KMS-11 (cell line): Measurements from ENCODE around the gene PIAS4.

ENCODE experiments used
- H2AFZ ChIP-seq: fragments of 200-600 bp; sonication (generic); 2 replicates; pipeline ENCODE4 v1.6.1; 2016; ENCODE audit warnings: antibody characterized with exemption, mixed run types, low read depth
- H3K27ac ChIP-seq: fragments of 200-600 bp; sonication (generic); 2 replicates; pipeline ENCODE4 v1.6.1; 2016; ENCODE audit warnings: mild to moderate bottlenecking, mixed run types
- H3K27me3 ChIP-seq: fragments of 200-600 bp; sonication (generic); 2 replicates; pipeline ENCODE4 v1.6.1; 2017; ENCODE audit warnings: mild to moderate bottlenecking, low read depth, mixed run types, moderate library complexity; ENCODE audit not compliant: insufficient read depth
- H3K36me3 ChIP-seq: fragments of 200-600 bp; sonication (generic); 2 replicates; pipeline ENCODE4 v1.6.1; 2017; ENCODE audit warnings: mild to moderate bottlenecking, mixed run types; ENCODE audit not compliant: insufficient read depth
- H3K4me1 ChIP-seq: fragments of 200-600 bp; sonication (generic); 2 replicates; pipeline ENCODE4 v1.6.1; 2016; ENCODE audit warnings: mild to moderate bottlenecking, low read depth, mixed run types; ENCODE audit not compliant: poor library complexity, severe bottlenecking
- H3K4me2 ChIP-seq: fragments of 200-600 bp; sonication (generic); 2 replicates; pipeline ENCODE4 v1.7.0; 2016; ENCODE audit warnings: mild to moderate bottlenecking, mixed run types
- H3K4me3 ChIP-seq: fragments of 200-600 bp; sonication (generic); IDR thresholded peaks from 2 replicates; pipeline ENCODE4 v1.6.1; 2017; ENCODE audit warnings: low read depth, low read length, mixed read lengths; ENCODE audit not compliant: insufficient read depth
- H3K79me2 ChIP-seq: fragments of 200-600 bp; sonication (generic); 2 replicates; pipeline ENCODE4 v1.6.1; 2016; ENCODE audit warnings: low read depth, mixed run types; ENCODE audit not compliant: insufficient read depth
- H3K9ac ChIP-seq: fragments of 200-600 bp; sonication (generic); 2 replicates; pipeline ENCODE4 v1.6.1; 2016; ENCODE audit warnings: mild to moderate bottlenecking, mixed run types
- H4K20me1 ChIP-seq: fragments of 200-600 bp; sonication (generic); 2 replicates; pipeline ENCODE4 v1.6.1; 2016; ENCODE audit warnings: mild to moderate bottlenecking, mixed run types; ENCODE audit not compliant: insufficient read depth
- TF ChIP-seq, protein P1 (sequence below): fragments of 200-600 bp; sonication (generic); conservative IDR thresholded peaks from 2 replicates; pipeline ENCODE4 v1.6.1; 2017; ENCODE audit warnings: low read depth, mild to moderate bottlenecking, antibody characterized with exemption, low read length, moderate library complexity, mixed read lengths

The PIAS4 gene, protein sequence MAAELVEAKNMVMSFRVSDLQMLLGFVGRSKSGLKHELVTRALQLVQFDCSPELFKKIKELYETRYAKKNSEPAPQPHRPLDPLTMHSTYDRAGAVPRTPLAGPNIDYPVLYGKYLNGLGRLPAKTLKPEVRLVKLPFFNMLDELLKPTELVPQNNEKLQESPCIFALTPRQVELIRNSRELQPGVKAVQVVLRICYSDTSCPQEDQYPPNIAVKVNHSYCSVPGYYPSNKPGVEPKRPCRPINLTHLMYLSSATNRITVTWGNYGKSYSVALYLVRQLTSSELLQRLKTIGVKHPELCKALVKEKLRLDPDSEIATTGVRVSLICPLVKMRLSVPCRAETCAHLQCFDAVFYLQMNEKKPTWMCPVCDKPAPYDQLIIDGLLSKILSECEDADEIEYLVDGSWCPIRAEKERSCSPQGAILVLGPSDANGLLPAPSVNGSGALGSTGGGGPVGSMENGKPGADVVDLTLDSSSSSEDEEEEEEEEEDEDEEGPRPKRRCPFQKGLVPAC

DNA sequence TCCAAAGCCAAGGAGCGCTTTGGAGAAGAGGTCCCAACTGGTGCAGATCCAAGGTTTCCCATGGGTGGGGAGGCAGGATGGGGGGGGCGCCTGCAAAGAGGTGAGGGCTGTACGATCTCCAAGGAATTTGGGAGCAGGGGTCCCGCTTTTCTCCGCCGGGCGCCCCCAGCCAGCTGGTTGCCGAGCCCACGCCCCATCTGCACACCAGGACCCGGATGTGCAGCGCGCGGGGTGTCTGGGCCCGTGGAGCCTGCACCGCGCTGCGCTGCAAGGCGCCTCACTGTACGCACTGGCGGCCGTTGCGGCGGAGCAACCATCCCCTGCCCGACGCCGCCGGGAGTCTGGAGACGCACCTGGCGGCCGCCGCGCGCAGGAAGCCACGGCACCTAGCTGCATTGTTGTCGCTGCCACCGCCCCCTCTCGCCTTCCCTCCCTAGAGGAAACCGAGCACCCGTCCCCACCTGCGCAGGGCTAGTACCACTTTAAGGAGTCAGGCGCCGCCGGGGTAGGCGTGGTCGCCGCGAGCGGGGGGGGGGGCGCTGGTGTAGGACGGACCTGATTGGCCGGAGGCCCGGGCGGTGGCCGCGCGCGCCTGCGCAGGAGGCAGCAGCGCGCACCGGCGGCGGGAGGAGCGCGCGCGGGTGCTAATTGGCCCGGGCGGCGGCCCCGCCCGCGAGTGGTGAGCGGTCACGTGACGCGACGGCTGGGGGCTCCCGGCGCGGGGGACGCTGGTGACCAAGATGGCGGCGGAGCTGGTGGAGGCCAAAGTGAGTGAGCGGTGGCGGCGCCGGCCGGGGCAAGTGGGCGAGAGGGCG lies at the start of gene PIAS4:
Gene PIAS4, plus strand, starts transcription at position 716 of the 815 bp plus-strand sequence. Its CDS starts 25 bp downstream, at position 741.
- H3K4me1 ChIP-seq, result peaks cover 19% of the 10 kb centered on the region
- peaks cover 23% of the 10 kb centered on the region; the same call in 1 of the 2 replicates for H3K79me2 ChIP-seq
- no peaks in the 10 kb centered on the region for H3K27me3 ChIP-seq
- TF ChIP-seq, protein P1, sequence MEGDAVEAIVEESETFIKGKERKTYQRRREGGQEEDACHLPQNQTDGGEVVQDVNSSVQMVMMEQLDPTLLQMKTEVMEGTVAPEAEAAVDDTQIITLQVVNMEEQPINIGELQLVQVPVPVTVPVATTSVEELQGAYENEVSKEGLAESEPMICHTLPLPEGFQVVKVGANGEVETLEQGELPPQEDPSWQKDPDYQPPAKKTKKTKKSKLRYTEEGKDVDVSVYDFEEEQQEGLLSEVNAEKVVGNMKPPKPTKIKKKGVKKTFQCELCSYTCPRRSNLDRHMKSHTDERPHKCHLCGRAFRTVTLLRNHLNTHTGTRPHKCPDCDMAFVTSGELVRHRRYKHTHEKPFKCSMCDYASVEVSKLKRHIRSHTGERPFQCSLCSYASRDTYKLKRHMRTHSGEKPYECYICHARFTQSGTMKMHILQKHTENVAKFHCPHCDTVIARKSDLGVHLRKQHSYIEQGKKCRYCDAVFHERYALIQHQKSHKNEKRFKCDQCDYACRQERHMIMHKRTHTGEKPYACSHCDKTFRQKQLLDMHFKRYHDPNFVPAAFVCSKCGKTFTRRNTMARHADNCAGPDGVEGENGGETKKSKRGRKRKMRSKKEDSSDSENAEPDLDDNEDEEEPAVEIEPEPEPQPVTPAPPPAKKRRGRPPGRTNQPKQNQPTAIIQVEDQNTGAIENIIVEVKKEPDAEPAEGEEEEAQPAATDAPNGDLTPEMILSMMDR, result no peak
- peak within 1 kb of the TSS; percentile 51; the same call in 1 of the 2 replicates for H3K9ac ChIP-seq
- H3K36me3 ChIP-seq, result no peaks in the 10 kb centered on the region
- H4K20me1 ChIP-seq, result no peaks in the 10 kb centered on the region
- H3K4me2 ChIP-seq, result peak within 1 kb of the TSS; percentile 99
- H3K4me3 ChIP-seq, result no peak within 1 kb of the TSS
- no peak within 1 kb of the TSS for H3K27ac ChIP-seq
- peak within 1 kb of the TSS; percentile 59; the same call in 1 of the 2 replicates for H2AFZ ChIP-seq

DNA sequence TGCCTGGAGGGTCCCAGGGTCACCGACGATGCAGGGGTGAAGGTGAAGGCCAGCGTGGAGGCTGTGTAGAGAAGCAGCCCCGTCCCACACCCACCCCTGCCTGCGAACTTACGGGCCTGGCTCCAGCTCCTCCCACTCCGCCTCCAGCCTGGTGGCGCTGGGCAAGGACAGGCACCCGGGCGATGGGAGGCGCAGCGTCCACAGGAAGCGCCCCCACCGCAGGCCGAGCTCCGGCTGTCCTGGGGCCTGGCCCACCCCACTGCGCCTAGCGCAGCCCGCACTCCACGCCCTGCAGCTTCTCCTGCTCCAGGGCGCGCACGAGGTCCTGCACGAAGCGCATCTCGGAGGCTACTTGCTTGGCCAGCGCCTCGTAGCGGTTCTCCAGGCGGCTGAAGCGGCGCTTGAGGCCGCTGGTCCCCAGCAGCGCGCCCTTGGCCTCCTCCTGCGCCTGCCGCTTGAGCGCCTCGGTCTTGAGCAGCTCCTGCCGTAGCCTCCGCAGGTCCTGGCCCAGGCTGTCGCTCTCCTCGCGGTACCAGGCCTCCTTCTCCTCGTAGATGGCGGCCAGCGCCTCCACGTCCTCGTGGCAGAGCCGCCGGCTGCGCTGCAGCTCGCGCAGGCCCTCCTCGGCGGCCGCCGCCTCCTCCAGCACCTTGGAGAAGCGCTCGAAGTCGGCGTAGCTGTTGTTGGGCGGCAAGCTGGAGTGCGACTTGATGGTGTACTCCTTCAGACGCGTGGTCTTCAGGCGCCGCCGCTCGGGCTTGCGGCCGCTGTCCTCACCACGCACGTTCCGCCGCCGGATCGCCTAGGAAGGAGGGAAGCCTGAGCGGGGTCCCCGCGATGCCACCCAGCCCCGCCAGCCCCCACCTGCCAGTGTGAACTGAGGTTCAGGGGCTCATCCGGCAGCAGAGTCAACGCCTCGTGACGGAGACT lies 48.4 kb upstream of the PIAS4 start:
- no peaks in the 10 kb centered on the region for H3K4me1 ChIP-seq
- TF ChIP-seq, protein P1, result no peak
- no peaks in the 10 kb centered on the region for H3K79me2 ChIP-seq
- no peaks in the 10 kb centered on the region for H4K20me1 ChIP-seq
- H3K27me3 ChIP-seq, result no peaks in the 10 kb centered on the region
- no peak overlapping the region for H3K4me2 ChIP-seq
- no peak overlapping the region for H3K4me3 ChIP-seq
- no peak overlapping the region for H3K9ac ChIP-seq
- no peaks in the 10 kb centered on the region for H3K36me3 ChIP-seq
- no peak overlapping the region for H2AFZ ChIP-seq
- H3K27ac ChIP-seq, result no peak overlapping the region

DNA sequence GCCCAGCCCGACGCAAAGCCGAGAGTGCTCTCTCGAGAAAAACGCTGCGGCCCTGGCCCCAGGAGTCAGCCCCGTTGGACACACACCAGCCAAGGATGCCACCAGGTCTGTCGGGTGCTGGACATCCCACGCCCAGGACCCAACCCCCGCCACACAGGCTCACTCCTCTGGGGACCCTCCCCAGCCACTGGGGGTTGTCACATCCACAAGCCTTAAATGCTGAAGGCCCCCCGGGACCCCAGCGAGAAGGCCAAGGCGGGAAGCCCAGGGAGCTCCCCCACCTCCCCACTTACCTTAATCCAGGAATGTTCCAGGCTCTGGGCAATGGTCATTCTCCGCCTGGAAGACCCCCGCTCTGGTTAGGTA lies 47.8 kb upstream of the PIAS4 start:
- Histone ChIP-seq H3K79me2 (no peaks in the 10 kb centered on the region), H3K27ac (no peak overlapping the region), H3K4me2 (no peak overlapping the region), H4K20me1 (no peaks in the 10 kb centered on the region), H3K36me3 (no peaks in the 10 kb centered on the region), H3K4me1 (no peaks in the 10 kb centered on the region), H3K4me3 (no peak overlapping the region), H3K9ac (no peak overlapping the region), H2AFZ (no peak overlapping the region), H3K27me3 (no peaks in the 10 kb centered on the region)
- TF ChIP-seq, protein P1, result no peak

DNA sequence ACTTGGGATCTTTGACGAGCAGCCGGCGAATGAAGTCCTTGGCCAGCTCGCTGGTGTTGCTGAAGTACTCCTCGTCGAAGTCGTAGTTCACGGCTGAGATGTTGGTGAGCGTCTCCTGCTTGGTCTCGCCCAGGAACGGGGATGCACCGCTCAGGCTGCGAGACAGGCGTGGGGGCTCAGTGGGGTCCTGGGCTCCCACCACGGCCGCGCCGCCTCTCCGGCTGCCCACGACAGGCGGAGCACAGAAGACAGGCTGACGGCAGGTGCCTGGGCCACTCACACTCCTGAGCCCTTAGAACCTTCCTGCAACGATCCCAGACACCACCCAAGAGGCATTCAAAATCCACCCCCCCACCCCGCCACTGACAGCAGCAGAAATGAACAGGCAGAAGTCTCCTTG lies 46.5 kb upstream of the PIAS4 start:
- TF ChIP-seq, protein P1, result no peak

More for the DNA sequence above, 46.5 kb upstream of the PIAS4 start:
- Histone ChIP-seq H3K4me1 (no peaks in the 10 kb centered on the region), H3K79me2 (no peaks in the 10 kb centered on the region), H3K27ac (no peak overlapping the region), H3K4me2 (no peak overlapping the region), H3K27me3 (no peaks in the 10 kb centered on the region), H3K36me3 (no peaks in the 10 kb centered on the region), H3K4me3 (no peak overlapping the region), H4K20me1 (no peaks in the 10 kb centered on the region), H3K9ac (no peak overlapping the region), H2AFZ (no peak overlapping the region)
